SK-N-SH (cell line): ENCODE results near the gene PRC1. TPM values are rescaled to one million over a fixed set of nuclear protein-coding genes. Genes with fewer than 3 reads are reported as not detected.
A peak's percentile ranks its signal among the peaks of the same experiment; 100 is the strongest.

ENCODE experiments used
- CHD2 ChIP-seq: fragments of 150-350 bp; IDR thresholded peaks from 2 replicates; pipeline ENCODE4 v1.6.1; 2018; ENCODE audit warnings: low read length; ENCODE audit not compliant: partially characterized antibody
- FOXJ3 ChIP-seq: sonication (generic); formaldehyde crosslinking; IDR thresholded peaks from 2 replicates; pipeline ENCODE4 v1.5.1; 2020; ENCODE audit warnings: mild to moderate bottlenecking, missing genetic modification reagents
- FOXM1 ChIP-seq: IDR thresholded peaks from 2 replicates; pipeline ENCODE4 v1.4.0; 2012; ENCODE audit warnings: low read depth, mild to moderate bottlenecking
- MEF2A ChIP-seq: IDR thresholded peaks from 2 replicates; pipeline ENCODE4 v1.4.0; 2012; ENCODE audit warnings: low read depth, borderline replicate concordance
- MXI1 ChIP-seq: IDR thresholded peaks from 2 replicates; pipeline ENCODE4 v1.6.1; 2012; ENCODE audit warnings: mild to moderate bottlenecking, low read depth, low read length, improper control_type of control experiment
- NRF1 ChIP-seq: IDR thresholded peaks from 2 replicates; pipeline ENCODE4 v1.6.1; 2012; ENCODE audit warnings: low read depth, mild to moderate bottlenecking, low read length
- POLR2AphosphoS5 ChIP-seq: IDR thresholded peaks from 2 replicates; pipeline ENCODE4 v1.6.1; 2012; ENCODE audit warnings: low read depth, low read length
- RAD21 ChIP-seq: IDR thresholded peaks from 2 replicates; pipeline ENCODE4 v1.6.1; 2012; ENCODE audit warnings: mild to moderate bottlenecking, low read length
- TAF1 ChIP-seq: IDR thresholded peaks from 2 replicates; pipeline ENCODE4 v1.6.1; 2012; ENCODE audit warnings: low read depth, mild to moderate bottlenecking, low read length, moderate library complexity, borderline replicate concordance
- TCF12 ChIP-seq: IDR thresholded peaks from 2 replicates; pipeline ENCODE4 v1.4.0; 2012
- TEAD4 ChIP-seq: IDR thresholded peaks from 2 replicates; pipeline ENCODE4 v1.4.0; 2012; ENCODE audit warnings: mild to moderate bottlenecking, borderline replicate concordance; ENCODE audit not compliant: insufficient read depth
- YY1 ChIP-seq: IDR thresholded peaks from 2 replicates; pipeline ENCODE4 v1.4.0; 2012; ENCODE audit warnings: low read depth, mild to moderate bottlenecking
- polyA plus RNA-seq, 3 experiments: library from polyadenylated mRNA; depleted of rRNA; stranded (reverse); fragments of >200 nt; gene quantifications; 2 replicates each; pipeline ENCODE4 v1.2.3, GENCODE V29; 2012
- TF ChIP-seq, protein P1 (sequence below): fragments of 200-600 bp; sonication (generic); IDR thresholded peaks from 2 replicates; pipeline ENCODE4 v1.6.1; 2017; ENCODE audit warnings: antibody characterized with exemption, mild to moderate bottlenecking, moderate library complexity
- TF ChIP-seq, protein P2 (sequence below): IDR thresholded peaks from 2 replicates; pipeline ENCODE4 v1.4.0; 2012; ENCODE audit warnings: low read depth
- TF ChIP-seq, protein P3 (sequence below): IDR thresholded peaks from 2 replicates; pipeline ENCODE4 v1.4.0; 2012; ENCODE audit warnings: low read depth, borderline replicate concordance
- TF ChIP-seq, protein P4 (sequence below): IDR thresholded peaks from 2 replicates; pipeline ENCODE4; 2012
- TF ChIP-seq, protein P5 (sequence below): IDR thresholded peaks from 2 replicates; pipeline ENCODE4 v1.4.0; 2012; ENCODE audit warnings: low read depth, borderline replicate concordance

PRC1 gene
- polyA plus RNA-seq, 1 of the 3 experiments (the other 2 are of a cell fraction): 125 TPM

DNA sequence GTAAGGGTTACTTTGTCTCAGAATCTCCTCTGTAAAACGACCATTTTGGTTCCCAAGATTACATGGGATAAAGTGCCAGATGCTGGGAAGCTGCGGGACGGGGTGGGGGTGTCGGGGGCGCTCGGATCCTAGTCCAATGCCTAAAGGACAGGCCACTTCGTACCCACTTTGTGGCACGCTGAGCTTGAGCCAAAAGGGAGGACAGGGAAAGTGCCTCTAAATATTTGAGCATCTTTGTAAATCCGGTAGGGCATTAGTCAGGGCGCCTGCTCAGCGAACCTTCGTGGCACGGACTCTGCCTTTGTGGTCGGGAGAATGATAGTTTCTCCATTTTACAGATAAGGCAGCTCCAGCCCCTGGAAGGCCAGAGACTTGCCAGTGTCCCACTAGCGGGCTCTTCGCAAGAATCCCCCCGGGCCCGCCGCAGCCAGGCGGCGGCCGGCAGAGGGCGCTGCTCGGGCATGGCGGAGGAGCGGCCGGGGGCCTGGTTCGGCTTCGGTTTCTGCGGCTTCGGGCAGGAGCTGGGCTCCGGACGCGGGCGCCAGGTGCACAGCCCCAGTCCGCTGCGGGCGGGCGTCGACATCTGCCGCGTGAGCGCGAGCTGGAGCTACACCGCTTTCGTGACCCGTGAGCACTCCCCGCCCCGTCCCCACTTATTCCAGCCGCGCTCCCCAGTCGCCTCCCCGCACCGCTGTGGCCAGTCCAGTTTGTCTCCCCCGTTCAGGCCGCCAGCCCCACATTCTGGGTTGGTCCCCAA, 37.9 kb downstream of the PRC1 start (continued):
- TF ChIP-seq, protein P1, sequence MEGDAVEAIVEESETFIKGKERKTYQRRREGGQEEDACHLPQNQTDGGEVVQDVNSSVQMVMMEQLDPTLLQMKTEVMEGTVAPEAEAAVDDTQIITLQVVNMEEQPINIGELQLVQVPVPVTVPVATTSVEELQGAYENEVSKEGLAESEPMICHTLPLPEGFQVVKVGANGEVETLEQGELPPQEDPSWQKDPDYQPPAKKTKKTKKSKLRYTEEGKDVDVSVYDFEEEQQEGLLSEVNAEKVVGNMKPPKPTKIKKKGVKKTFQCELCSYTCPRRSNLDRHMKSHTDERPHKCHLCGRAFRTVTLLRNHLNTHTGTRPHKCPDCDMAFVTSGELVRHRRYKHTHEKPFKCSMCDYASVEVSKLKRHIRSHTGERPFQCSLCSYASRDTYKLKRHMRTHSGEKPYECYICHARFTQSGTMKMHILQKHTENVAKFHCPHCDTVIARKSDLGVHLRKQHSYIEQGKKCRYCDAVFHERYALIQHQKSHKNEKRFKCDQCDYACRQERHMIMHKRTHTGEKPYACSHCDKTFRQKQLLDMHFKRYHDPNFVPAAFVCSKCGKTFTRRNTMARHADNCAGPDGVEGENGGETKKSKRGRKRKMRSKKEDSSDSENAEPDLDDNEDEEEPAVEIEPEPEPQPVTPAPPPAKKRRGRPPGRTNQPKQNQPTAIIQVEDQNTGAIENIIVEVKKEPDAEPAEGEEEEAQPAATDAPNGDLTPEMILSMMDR: peak; percentile 96
- TF ChIP-seq MEF2A: no peak
- TF ChIP-seq FOXJ3 (CRISPR knock-in tag): no peak
- TF ChIP-seq TEAD4: no peak
- peak; percentile 66 for TF ChIP-seq RAD21
- peak; percentile 48; the same call in 1 of the 2 replicates for TF ChIP-seq MXI1
- TF ChIP-seq, protein P2, sequence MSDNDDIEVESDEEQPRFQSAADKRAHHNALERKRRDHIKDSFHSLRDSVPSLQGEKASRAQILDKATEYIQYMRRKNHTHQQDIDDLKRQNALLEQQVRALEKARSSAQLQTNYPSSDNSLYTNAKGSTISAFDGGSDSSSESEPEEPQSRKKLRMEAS: 0 out of 2 replicates have a peak, but pooled peaks have one; percentile 51
- peak; percentile 61; the same call in 1 of the 2 replicates for TF ChIP-seq TAF1
- TF ChIP-seq, protein P3, sequence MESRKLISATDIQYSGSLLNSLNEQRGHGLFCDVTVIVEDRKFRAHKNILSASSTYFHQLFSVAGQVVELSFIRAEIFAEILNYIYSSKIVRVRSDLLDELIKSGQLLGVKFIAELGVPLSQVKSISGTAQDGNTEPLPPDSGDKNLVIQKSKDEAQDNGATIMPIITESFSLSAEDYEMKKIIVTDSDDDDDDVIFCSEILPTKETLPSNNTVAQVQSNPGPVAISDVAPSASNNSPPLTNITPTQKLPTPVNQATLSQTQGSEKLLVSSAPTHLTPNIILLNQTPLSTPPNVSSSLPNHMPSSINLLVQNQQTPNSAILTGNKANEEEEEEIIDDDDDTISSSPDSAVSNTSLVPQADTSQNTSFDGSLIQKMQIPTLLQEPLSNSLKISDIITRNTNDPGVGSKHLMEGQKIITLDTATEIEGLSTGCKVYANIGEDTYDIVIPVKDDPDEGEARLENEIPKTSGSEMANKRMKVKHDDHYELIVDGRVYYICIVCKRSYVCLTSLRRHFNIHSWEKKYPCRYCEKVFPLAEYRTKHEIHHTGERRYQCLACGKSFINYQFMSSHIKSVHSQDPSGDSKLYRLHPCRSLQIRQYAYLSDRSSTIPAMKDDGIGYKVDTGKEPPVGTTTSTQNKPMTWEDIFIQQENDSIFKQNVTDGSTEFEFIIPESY: no peak
- TF ChIP-seq, protein P4, sequence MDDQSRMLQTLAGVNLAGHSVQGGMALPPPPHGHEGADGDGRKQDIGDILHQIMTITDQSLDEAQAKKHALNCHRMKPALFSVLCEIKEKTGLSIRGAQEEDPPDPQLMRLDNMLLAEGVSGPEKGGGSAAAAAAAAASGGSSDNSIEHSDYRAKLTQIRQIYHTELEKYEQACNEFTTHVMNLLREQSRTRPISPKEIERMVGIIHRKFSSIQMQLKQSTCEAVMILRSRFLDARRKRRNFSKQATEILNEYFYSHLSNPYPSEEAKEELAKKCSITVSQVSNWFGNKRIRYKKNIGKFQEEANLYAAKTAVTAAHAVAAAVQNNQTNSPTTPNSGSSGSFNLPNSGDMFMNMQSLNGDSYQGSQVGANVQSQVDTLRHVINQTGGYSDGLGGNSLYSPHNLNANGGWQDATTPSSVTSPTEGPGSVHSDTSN: no peak
- TF ChIP-seq FOXM1: no peak
- TF ChIP-seq, protein P5, sequence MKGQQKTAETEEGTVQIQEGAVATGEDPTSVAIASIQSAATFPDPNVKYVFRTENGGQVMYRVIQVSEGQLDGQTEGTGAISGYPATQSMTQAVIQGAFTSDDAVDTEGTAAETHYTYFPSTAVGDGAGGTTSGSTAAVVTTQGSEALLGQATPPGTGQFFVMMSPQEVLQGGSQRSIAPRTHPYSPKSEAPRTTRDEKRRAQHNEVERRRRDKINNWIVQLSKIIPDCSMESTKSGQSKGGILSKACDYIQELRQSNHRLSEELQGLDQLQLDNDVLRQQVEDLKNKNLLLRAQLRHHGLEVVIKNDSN: no peak
- TF ChIP-seq POLR2AphosphoS5: no peak
- no peak for TF ChIP-seq NRF1
- no peak for TF ChIP-seq TCF12
- peak; percentile 74 for TF ChIP-seq YY1
- no peak for TF ChIP-seq CHD2
